ENCODE results near the gene SEPTIN3. TPM values are rescaled to one million over a fixed set of nuclear protein-coding genes. Genes with fewer than 3 reads are reported as not detected.

The SEPTIN3 gene
- polyA plus RNA-seq, 1 donor from 2014 or later = 167 TPM

- Histone ChIP-seq H3K9me2 (ENCODE audit: insufficient read depth, low read length) (no peaks in the 10 kb centered on the region), H3K4me3 (ENCODE audit: low read length) (no peak overlapping the region), H3K36me3 (ENCODE audit: insufficient read depth, low read length) (no peaks in the 10 kb centered on the region), H3K9ac (ENCODE audit: low read length) (no peak overlapping the region), H3K79me2 (replicated peaks; ENCODE audit: insufficient read depth, low read length) (no peaks in the 10 kb centered on the region), H3F3A (ENCODE audit: insufficient read depth, low read length, poor library complexity, severe bottlenecking) (no peaks in the 10 kb centered on the region), H3K27ac (ENCODE audit: low read length) (no peak overlapping the region), H3K4me2 (ENCODE audit: low read length) (no peak overlapping the region), H2AFZ (ENCODE audit: low read depth, low read length) (no peak overlapping the region), H3K9me3 (ENCODE audit: low read length) (peaks cover 8% of the 10 kb centered on the region), H3K27me3 (ENCODE audit: insufficient read depth, low read depth, low read length) (no peaks in the 10 kb centered on the region), H4K20me1 (ENCODE audit: insufficient read depth) (no peaks in the 10 kb centered on the region)
- TF ChIP-seq EZH2 (IDR thresholded peaks at IDR 0.05; ENCODE audit: borderline replicate concordance, insufficient read depth, low read length, poor library complexity, severe bottlenecking) (no peak), SMC3 (conservative IDR thresholded peaks at IDR 0.05; ENCODE audit: poor library complexity) (no peak), TAF1 (IDR thresholded peaks at IDR 0.05; ENCODE audit: low read depth) (no peak), EP300 (conservative IDR thresholded peaks at IDR 0.05; ENCODE audit: poor library complexity, severe bottlenecking) (no peak), POLR2AphosphoS5 (IDR thresholded peaks at IDR 0.05) (no peak), REST (IDR thresholded peaks at IDR 0.05; ENCODE audit: borderline replicate concordance) (no peak), RAD21 (conservative IDR thresholded peaks at IDR 0.05) (no peak), MXI1 (conservative IDR thresholded peaks at IDR 0.05; ENCODE audit: poor library complexity, severe bottlenecking) (no peak)
- TF ChIP-seq, protein P1, sequence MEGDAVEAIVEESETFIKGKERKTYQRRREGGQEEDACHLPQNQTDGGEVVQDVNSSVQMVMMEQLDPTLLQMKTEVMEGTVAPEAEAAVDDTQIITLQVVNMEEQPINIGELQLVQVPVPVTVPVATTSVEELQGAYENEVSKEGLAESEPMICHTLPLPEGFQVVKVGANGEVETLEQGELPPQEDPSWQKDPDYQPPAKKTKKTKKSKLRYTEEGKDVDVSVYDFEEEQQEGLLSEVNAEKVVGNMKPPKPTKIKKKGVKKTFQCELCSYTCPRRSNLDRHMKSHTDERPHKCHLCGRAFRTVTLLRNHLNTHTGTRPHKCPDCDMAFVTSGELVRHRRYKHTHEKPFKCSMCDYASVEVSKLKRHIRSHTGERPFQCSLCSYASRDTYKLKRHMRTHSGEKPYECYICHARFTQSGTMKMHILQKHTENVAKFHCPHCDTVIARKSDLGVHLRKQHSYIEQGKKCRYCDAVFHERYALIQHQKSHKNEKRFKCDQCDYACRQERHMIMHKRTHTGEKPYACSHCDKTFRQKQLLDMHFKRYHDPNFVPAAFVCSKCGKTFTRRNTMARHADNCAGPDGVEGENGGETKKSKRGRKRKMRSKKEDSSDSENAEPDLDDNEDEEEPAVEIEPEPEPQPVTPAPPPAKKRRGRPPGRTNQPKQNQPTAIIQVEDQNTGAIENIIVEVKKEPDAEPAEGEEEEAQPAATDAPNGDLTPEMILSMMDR (IDR thresholded peaks at IDR 0.05; ENCODE audit: poor library complexity, severe bottlenecking) = no peak
These were observed 38.7 kb downstream of the SEPTIN3 start for GRCh38 chr22:42007922-42008321.

- no peak overlapping the region for H3K4me3 ChIP-seq (ENCODE audit: low read length)
- H3K9me2 ChIP-seq (ENCODE audit: insufficient read depth, low read length) = no peaks in the 10 kb centered on the region
- no peaks in the 10 kb centered on the region for H3K27me3 ChIP-seq (ENCODE audit: insufficient read depth, low read depth, low read length)
- no peak overlapping the region for H3K9ac ChIP-seq (ENCODE audit: low read length)
- no peak for TF ChIP-seq SMC3 (conservative IDR thresholded peaks at IDR 0.05; ENCODE audit: poor library complexity)
- TF ChIP-seq, protein P1 (IDR thresholded peaks at IDR 0.05; ENCODE audit: poor library complexity, severe bottlenecking) = no peak
- peaks cover 8% of the 10 kb centered on the region for H3K9me3 ChIP-seq (ENCODE audit: low read length)
- H3K27ac ChIP-seq (ENCODE audit: low read length) = no peak overlapping the region
- no peaks in the 10 kb centered on the region for H3K79me2 ChIP-seq (replicated peaks; ENCODE audit: insufficient read depth, low read length)
- no peak overlapping the region for H2AFZ ChIP-seq (ENCODE audit: low read depth, low read length)
- no peaks in the 10 kb centered on the region for H4K20me1 ChIP-seq (ENCODE audit: insufficient read depth)
- no peaks in the 10 kb centered on the region for H3F3A ChIP-seq (ENCODE audit: insufficient read depth, low read length, poor library complexity, severe bottlenecking)
- H3K4me2 ChIP-seq (ENCODE audit: low read length) = no peak overlapping the region
- H3K36me3 ChIP-seq (ENCODE audit: insufficient read depth, low read length) = no peaks in the 10 kb centered on the region
These were observed 41.5 kb downstream of the SEPTIN3 start for GRCh38 chr22:42010778-42011177.
